Muscle layer of duodenum (tissue), 2 donors: ENCODE measurements around the gene RER1.

Source experiments
- H3K27ac ChIP-seq: one replicate; pipeline ENCODE4 v1.7.0; 2013; ENCODE audit warnings: mild to moderate bottlenecking, low read length
- H3K27me3 ChIP-seq: one replicate; pipeline ENCODE4 v1.7.0; 2013; ENCODE audit warnings: low read depth, mild to moderate bottlenecking, control low read depth, low read length
- H3K36me3 ChIP-seq, 2 donors: one replicate each; pipeline ENCODE4 v1.7.0; 2013; ENCODE audit warnings: low read length in 2 of 2, control low read depth in 1 of 2, mild to moderate bottlenecking in 1 of 2; ENCODE audit not compliant: insufficient read depth in 2 of 2, control insufficient read depth in 1 of 2
- H3K4me1 ChIP-seq, 2 donors: one replicate each; pipeline ENCODE4 v1.7.0; 2013; ENCODE audit warnings: low read length in 2 of 2, mild to moderate bottlenecking in 2 of 2, control low read depth in 1 of 2, moderate library complexity in 1 of 2; ENCODE audit not compliant: insufficient read depth in 2 of 2, control insufficient read depth in 1 of 2
- H3K4me3 ChIP-seq, 2 donors: one replicate each; pipeline ENCODE4 v1.7.0; 2013; ENCODE audit warnings: low read length in 2 of 2, low read depth in 1 of 2, mild to moderate bottlenecking in 1 of 2
- H3K9me3 ChIP-seq, 2 donors: one replicate each; pipeline ENCODE4 v1.7.0; 2013; ENCODE audit warnings: low read length in 2 of 2, control low read depth in 1 of 2, mild to moderate bottlenecking in 1 of 2; ENCODE audit not compliant: control insufficient read depth in 1 of 2
- donor health status: healthy.

RER1 gene

DNA sequence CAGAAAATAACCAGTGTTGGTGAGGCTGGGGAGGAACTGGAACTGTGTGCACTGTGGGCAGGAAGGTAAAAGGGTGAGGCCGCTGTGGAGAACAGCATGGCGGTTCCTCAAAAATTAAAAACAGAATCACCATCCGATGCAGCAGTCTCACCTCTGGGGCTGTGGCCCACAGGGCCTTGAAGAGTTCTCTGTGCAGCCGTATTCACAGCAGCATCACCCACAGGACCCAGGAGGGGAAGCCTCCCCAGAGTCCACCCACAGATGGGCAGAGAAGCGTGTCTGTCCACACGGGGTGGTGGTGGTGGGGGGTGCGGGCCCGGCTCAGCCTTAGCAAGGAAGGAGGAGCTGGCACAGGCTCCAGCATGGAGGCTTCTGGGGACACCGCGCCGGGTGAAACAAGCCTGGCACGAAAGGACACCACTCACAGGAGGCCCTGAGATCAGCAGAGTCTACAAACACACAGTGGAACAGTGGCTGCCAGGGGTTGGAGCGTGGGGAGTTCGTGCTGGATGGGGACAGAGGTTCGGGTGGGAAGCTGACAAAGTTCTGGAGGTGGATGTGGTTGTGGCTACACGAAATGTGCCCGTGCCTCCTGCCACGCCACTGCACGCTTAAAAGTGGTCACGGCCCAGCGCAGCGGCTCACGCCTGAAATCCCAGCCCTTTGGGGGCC, 11.8 kb upstream of the RER1 start:
- Histone ChIP-seq H3K9me3 (no peaks in the 10 kb centered on the region), H3K27ac (no peak overlapping the region), H3K4me1 (peaks cover 0 to 12% of the 10 kb centered on the region in 2 donors), H3K36me3 (no peaks in the 10 kb centered on the region), H3K4me3 (no peak overlapping the region), H3K27me3 (no peaks in the 10 kb centered on the region)

DNA sequence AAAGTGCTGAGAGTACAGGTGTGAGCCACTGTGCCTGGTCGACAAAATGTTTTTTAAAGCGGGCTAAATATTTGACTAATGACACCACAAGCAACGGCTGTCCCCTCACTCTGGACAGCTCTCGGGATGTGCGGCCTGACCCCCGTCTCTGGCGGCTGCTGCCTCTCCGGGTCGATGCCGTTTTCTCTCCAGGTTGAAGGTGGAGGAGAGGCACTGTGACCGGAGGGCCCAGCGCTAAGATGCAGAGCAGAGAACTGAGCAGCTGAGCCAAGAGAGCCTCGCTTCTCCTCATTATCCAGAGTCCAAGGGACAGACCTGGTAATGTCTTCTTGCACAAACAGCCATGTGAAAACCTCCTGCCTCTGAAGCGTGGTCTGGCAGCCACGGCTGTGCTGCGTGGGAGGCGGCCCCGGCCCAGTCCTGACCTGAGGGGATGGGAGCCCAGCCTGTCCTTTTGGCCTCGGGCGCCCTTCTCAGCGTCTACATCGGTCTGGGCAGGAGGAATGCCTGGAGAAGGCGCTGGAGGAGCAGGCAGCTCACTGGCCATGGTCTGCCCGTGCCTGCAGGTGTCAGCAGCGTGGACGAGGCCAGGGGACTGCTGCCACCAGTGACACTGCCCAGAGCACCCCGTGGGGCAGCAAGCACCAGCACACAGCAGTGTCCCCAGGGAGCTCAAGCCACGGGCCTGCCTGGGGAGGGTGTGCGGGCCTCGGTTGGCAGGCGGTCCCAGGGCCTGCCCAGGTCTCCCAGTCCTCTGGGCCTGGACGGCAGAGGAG, 10.6 kb upstream of the RER1 start:
- Histone ChIP-seq H3K36me3 (no peaks in the 10 kb centered on the region), H3K9me3 (no peaks in the 10 kb centered on the region), H3K27me3 (no peaks in the 10 kb centered on the region), H3K27ac (no peak overlapping the region), H3K4me1 (peaks cover 0 to 12% of the 10 kb centered on the region in 2 donors), H3K4me3 (no peak overlapping the region)

DNA sequence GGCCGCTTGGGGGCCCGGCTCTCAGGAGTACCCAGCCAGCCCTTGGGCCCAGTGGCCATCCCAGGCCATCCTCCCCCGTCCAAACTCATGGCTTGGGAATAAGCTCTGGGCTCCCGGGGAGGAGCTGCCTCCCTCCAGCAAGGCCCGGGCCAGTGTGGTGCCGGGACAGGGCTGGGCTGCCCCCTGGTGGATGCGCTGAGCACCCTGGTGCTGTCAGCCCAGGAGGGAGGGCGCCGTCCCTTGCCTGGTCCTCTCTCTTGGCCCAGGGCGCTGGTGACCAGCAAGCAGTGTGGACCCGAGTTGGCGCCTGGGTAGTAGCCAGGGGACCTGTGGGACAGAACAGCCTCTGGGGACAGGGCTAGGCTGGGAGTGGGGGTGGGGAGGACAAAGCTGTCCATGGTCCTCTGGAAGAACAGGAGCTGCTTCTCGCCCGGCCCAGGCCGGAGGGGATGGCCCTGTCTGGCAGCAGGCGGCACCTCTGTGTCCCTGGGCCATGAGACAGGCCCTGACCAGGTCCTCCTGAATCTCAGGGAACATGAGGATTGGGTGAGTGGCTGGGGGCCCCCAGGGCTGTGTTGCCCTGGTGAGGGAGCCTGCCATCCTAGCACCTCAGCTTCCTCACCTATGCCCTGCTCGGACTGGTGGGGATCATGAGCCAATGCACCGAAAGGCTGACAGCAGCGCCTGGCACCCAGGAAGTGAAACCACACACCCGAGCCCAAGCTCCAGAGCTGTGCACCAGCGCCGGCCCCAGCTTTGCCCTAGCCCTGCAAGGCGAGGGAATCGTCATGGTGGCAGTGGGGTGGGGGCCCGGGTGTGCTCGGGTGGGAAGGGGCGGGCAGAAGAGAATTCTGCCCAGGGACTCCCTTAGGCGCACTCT, 9.7 kb upstream of the RER1 start:
- Histone ChIP-seq H3K27ac (no peak overlapping the region), H3K36me3 (no peaks in the 10 kb centered on the region), H3K4me1 (peaks cover 0 to 12% of the 10 kb centered on the region in 2 donors), H3K27me3 (no peaks in the 10 kb centered on the region), H3K9me3 (no peaks in the 10 kb centered on the region), H3K4me3 (no peak overlapping the region)

DNA sequence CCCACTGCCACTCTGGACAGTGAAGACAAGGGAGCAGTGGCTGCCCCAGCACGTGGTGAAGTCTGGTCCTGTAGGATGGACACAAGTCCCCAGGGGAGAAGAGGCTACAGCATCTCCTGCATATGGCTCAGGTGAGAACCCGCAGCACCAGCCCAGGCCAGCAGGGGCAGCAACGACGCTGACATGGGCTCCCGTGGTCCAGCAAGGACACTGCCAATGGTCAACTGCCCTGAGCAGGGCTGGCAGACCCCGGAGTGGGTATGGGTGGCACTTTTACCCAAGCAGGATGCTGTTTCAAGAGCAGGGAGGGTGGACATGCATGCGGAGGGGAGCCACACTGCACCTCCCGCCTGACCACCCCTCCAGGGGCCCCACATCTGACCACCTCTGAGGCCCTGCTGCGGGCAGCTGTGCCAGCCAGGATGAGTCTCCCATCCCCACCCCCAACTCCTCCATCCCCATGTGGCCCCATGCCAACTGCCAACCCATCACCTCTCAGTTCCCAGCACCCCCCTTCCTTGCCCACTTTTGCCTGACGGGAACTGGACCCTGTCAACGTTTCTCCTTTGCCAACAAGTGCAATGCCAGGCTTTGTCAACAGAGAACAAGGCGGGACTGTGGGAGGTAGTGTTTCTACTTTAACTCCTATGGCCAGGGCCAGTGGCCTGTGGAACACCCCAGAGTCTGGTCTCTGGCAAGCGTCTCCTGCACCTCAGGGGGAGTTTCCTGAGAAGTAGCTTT, 8.8 kb upstream of the RER1 start:
- Histone ChIP-seq H3K27ac (no peak overlapping the region), H3K36me3 (no peaks in the 10 kb centered on the region), H3K4me1 (peaks cover 0 to 12% of the 10 kb centered on the region in 2 donors), H3K27me3 (no peaks in the 10 kb centered on the region), H3K4me3 (no peak overlapping the region), H3K9me3 (no peaks in the 10 kb centered on the region)

DNA sequence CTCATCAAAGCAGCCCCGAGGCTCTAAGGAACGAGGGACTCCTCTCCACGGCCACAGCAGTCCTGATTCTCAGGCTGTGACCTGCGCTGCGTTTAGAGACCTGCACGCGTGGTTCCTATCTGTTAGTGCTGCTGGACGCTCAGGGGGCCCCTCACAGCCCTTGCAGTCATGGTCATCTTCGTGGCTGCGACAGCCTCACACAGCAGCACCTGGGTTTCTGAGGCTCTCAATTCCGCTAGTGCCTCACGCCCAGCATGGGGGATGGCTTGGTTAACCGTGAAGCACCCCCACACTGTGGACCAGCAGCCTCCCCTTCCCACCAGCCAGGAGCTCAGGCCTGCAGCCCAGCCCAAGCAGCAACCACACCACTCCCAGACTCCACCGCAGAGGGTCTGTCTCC, 8.1 kb upstream of the RER1 start:
- no peak overlapping the region for H3K27ac ChIP-seq
- H3K9me3 ChIP-seq, result no peaks in the 10 kb centered on the region
- peaks cover 0 to 12% of the 10 kb centered on the region in 2 donors for H3K4me1 ChIP-seq
- no peak overlapping the region for H3K4me3 ChIP-seq
- peaks cover 0 to 5% of the 10 kb centered on the region in 2 donors for H3K36me3 ChIP-seq
- no peaks in the 10 kb centered on the region for H3K27me3 ChIP-seq

DNA sequence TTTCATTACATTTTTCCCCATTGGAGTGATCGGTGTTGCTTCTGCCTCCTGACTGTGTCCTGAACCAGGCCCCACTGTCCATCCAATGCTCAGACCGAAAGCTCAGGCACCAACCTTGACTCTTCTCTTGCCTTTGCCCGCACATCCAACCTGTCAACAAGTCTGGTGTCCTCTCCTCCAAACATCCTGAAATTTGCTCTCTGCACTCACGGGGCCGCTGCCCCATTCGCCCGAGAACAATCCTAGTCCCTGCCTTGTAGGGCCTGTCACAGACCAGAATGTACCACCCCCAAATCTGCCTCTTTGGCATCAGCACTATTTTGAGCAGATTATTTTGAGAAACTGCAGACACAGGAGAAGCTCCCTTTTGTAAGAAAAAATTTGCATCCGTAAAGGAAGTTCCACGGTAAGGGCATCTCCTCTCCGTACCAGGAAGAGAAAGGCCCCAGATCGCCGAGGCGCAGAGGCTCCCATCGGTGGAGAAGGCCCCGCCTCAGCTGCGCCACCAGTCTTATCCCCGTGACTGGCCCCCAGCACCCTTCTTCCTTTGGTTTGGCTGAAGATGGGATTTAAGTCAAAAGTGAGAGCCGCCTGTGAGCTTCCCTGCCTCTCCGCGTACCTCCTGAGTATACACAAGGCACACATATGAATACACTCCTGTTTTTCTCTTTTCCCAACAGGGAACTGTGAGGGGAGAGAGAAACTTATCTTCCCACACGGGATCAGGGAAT, 7.3 kb upstream of the RER1 start:
- Histone ChIP-seq H3K27ac (no peak overlapping the region), H3K4me1 (peaks cover 0 to 12% of the 10 kb centered on the region in 2 donors)

DNA sequence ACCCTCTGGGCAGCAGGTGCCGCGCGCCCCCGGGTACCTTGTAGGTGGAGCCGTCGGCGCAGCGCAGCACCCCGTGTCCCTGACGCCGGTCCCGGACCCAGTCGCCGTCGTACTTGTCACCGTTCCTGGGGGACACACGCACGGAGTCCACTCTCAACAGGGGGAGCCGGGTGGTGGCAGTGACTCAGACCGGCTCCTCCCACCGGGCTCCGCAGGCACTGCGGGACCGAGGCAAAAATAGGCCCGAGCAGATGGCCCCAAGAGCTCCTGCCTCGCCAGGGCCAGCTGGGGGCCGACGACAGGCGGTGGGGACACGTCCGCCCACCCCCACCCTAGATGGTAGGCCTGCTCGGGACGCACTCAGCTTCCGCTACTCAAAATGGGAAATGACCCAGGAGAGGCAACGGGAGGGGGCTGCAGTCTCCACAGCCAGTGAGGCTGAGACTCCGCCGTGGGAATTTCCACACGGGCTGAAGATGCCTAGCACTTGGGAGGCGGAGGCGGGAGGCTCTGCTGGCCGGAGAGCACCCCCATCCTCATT, 6.6 kb upstream of the RER1 start:
- Histone ChIP-seq H3K27me3 (no peaks in the 10 kb centered on the region), H3K27ac (no peak overlapping the region), H3K9me3 (no peaks in the 10 kb centered on the region), H3K36me3 (peaks cover 0 to 5% of the 10 kb centered on the region in 2 donors), H3K4me1 (peaks cover 0 to 15% of the 10 kb centered on the region in 2 donors), H3K4me3 (no peak overlapping the region)

More for the DNA sequence above, 7.3 kb upstream of the RER1 start:
- no peaks in the 10 kb centered on the region for H3K9me3 ChIP-seq
- no peaks in the 10 kb centered on the region for H3K27me3 ChIP-seq
- peaks cover 0 to 5% of the 10 kb centered on the region in 2 donors for H3K36me3 ChIP-seq
- H3K4me3 ChIP-seq, result no peak overlapping the region

DNA sequence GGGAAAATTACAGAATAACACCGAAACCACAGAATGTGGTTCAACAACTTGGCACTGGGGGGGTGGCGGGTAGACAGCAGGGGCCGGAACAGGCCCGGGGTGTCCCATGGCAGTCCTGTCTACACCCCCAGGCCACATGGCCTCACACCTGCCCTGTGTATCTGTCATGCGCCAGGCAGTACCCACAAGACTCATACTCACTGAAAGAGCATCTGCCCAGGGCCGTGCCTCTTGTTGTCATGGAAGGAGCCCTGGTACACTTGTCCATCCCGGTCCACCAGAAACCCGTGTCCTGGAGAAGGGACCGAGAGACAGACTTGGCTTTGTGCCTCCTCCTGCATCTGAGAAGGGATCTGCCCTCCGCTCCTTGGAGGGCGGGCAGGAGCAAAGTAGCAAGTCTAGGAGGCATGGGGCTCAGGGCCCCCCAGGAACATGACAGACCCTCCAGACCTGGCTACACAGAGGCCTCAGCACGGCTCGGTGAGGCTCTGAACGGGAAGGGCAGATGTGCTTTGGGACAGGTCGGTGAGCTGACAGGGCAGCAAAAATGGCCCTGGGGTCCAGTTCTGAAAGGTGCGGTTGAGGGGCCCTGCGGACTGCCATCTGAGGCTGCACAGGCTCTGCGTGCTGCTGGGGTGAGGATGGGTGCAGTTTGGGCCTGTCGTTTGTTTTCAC, 5.9 kb upstream of the RER1 start:
- peaks cover 0 to 22% of the 10 kb centered on the region in 2 donors for H3K4me1 ChIP-seq
- H3K27me3 ChIP-seq, result no peaks in the 10 kb centered on the region
- H3K27ac ChIP-seq, result no peak overlapping the region
- peaks cover 0 to 5% of the 10 kb centered on the region in 2 donors for H3K36me3 ChIP-seq
- H3K4me3 ChIP-seq, result no peak overlapping the region
- no peaks in the 10 kb centered on the region for H3K9me3 ChIP-seq

DNA sequence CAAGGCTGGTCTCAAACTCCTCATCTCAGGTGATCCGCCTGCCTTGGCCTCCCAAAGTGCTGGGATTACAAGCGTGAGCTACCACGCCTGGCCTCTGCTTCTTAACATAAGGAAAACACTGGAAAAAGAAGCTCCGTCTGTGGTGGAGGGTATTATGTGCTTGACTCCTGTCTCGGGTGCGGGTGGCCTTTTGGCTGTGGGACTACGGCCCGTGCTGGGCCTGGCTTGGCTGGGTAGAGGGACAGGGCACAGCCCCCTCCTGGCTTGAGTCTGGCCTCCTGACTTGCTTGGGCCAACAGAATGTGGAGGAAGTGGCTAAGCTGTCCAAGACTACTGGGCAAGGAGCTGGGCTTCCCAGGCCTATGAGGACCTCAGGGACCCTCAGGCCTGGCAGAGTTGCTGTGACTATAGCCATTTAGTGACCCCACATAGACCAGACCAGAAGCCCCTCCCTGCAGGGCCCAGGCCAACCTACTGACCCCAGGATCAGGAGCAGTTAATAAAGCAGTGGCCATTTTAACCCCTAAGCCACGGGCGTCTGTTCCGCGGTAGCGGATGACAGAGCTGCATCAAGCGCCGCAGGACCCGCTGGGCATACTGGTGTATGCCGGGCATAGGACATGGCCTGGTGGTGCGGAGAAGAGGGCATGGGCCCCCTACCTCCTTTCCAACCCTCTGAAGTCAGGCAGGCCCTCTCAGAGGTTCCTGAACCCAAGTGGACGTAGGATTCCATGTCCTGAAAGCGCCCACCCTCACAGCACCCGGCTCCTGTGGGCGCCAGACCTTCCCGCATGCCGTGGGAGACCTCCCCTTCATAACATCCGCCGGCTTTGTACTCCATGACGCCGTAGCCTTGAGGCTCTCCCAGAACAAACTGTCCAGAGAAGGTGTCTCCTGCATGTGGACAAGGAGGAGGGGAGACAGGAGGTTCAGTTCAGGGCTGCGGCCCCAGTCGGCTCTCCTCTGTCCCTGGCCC, 4.7 kb upstream of the RER1 start:
- Histone ChIP-seq H3K4me3 (no peak overlapping the region), H3K4me1 (peaks cover 0 to 15% of the 10 kb centered on the region in 2 donors), H3K27me3 (no peaks in the 10 kb centered on the region), H3K27ac (no peak overlapping the region), H3K36me3 (peaks cover 0 to 5% of the 10 kb centered on the region in 2 donors), H3K9me3 (no peaks in the 10 kb centered on the region)
